H9 (cell line): Measurements from ENCODE around the gene ARFGEF3. TPM values are rescaled to one million over a fixed set of nuclear protein-coding genes. Genes with fewer than 3 reads are reported as not detected.

Source experiments
- DNase-seq: peaks from one replicate; pipeline ENCODE4 v3.0.0-alpha.2; 2017
- H2AFZ ChIP-seq: one replicate; pipeline ENCODE4 v1.6.1; 2013; ENCODE audit warnings: mild to moderate bottlenecking, low read length, control low read depth, moderate library complexity
- H2AK5ac ChIP-seq: 2 replicates; pipeline ENCODE4 v1.6.1; 2013; ENCODE audit warnings: low read length, control low read depth, mixed read lengths; ENCODE audit not compliant: insufficient read length
- H2BK120ac ChIP-seq: one replicate; pipeline ENCODE4 v1.6.1; 2013; ENCODE audit warnings: low read depth, mild to moderate bottlenecking, low read length, control low read depth, inconsistent platforms; ENCODE audit not compliant: poor library complexity, severe bottlenecking
- H2BK12ac ChIP-seq: 2 replicates; pipeline ENCODE4 v1.6.1; 2013; ENCODE audit warnings: low read length, control low read depth, mixed read lengths, low read depth; ENCODE audit not compliant: insufficient read length
- H2BK15ac ChIP-seq: 2 replicates; pipeline ENCODE4 v1.6.1; 2013; ENCODE audit warnings: low read depth, low read length, control low read depth
- H2BK20ac ChIP-seq: one replicate; pipeline ENCODE4 v1.6.1; 2013; ENCODE audit warnings: low read depth, mild to moderate bottlenecking, low read length, control low read depth, inconsistent platforms; ENCODE audit not compliant: poor library complexity, severe bottlenecking
- H2BK5ac ChIP-seq: 2 replicates; pipeline ENCODE4 v1.6.1; 2013; ENCODE audit warnings: low read length, control low read depth, mixed read lengths; ENCODE audit not compliant: insufficient read length
- H3K14ac ChIP-seq: 2 replicates; pipeline ENCODE4 v1.6.1; 2013; ENCODE audit warnings: low read length, control low read depth; ENCODE audit not compliant: insufficient read depth
- H3K18ac ChIP-seq: 2 replicates; pipeline ENCODE4 v1.6.1; 2013; ENCODE audit warnings: low read depth, mild to moderate bottlenecking, mixed read lengths, low read length, control low read depth; ENCODE audit not compliant: insufficient read length
- H3K23ac ChIP-seq: 2 replicates; pipeline ENCODE4 v1.6.1; 2013; ENCODE audit warnings: low read length, control low read depth, mixed read lengths, low read depth; ENCODE audit not compliant: insufficient read length
- H3K23me2 ChIP-seq: 2 replicates; pipeline ENCODE4 v1.6.1; 2013; ENCODE audit warnings: low read depth, mild to moderate bottlenecking, mixed read lengths, low read length, control low read depth; ENCODE audit not compliant: insufficient read length, poor library complexity, severe bottlenecking
- H3K27ac ChIP-seq: 2 replicates; pipeline ENCODE4 v1.5.1; 2013; ENCODE audit warnings: low read length, control low read depth, mixed read lengths, low read depth; ENCODE audit not compliant: insufficient read length
- H3K27me3 ChIP-seq: 2 replicates; pipeline ENCODE4 v1.6.1; 2013; ENCODE audit warnings: low read length, control low read depth, inconsistent platforms; ENCODE audit not compliant: insufficient read depth
- H3K4ac ChIP-seq: 2 replicates; pipeline ENCODE4 v1.6.1; 2013; ENCODE audit warnings: low read depth, mild to moderate bottlenecking, control low read depth, inconsistent platforms, low read length, moderate library complexity
- H3K4me1 ChIP-seq: 2 replicates; pipeline ENCODE4 v1.6.1; 2013; ENCODE audit warnings: low read length, control low read depth, inconsistent platforms; ENCODE audit not compliant: insufficient read depth
- H3K4me2 ChIP-seq: 2 replicates; pipeline ENCODE4 v1.6.1; 2013; ENCODE audit warnings: low read length, control low read depth, mixed read lengths; ENCODE audit not compliant: insufficient read length, insufficient read depth
- H3K56ac ChIP-seq: 2 replicates; pipeline ENCODE4 v1.6.1; 2013; ENCODE audit warnings: low read depth, mild to moderate bottlenecking, mixed read lengths, low read length, control low read depth; ENCODE audit not compliant: insufficient read length
- H3K79me1 ChIP-seq: 2 replicates; pipeline ENCODE4 v1.6.1; 2013; ENCODE audit warnings: low read depth, mild to moderate bottlenecking, moderate library complexity, low read length, control low read depth, inconsistent platforms; ENCODE audit not compliant: insufficient read depth, poor library complexity, severe bottlenecking
- H3K79me2 ChIP-seq: 2 replicates; pipeline ENCODE4 v1.6.1; 2013; ENCODE audit warnings: low read length, control low read depth, inconsistent platforms; ENCODE audit not compliant: insufficient read depth
- H3K9ac ChIP-seq: 2 replicates; pipeline ENCODE4 v1.6.1; 2013; ENCODE audit warnings: low read length, control low read depth, mixed read lengths; ENCODE audit not compliant: insufficient read length; ENCODE audit errors: extremely low read depth
- H3K9me3 ChIP-seq: one replicate; pipeline ENCODE4 v1.6.1; 2013; ENCODE audit warnings: low read depth, low read length, inconsistent platforms; ENCODE audit not compliant: control insufficient read depth
- H3T11ph ChIP-seq: one replicate; pipeline ENCODE4 v1.6.1; 2013; ENCODE audit warnings: mild to moderate bottlenecking, low read length, control low read depth, inconsistent platforms
- H4K20me1 ChIP-seq: one replicate; pipeline ENCODE4 v1.6.1; 2013; ENCODE audit not compliant: control insufficient read depth, insufficient read length, insufficient read depth
- H4K5ac ChIP-seq: 2 replicates; pipeline ENCODE4 v1.6.1; 2013; ENCODE audit warnings: low read depth, mild to moderate bottlenecking, mixed read lengths, low read length, control low read depth; ENCODE audit not compliant: insufficient read length
- H4K8ac ChIP-seq: replicated peaks from 2 replicates; pipeline ENCODE4 v1.6.1; 2013; ENCODE audit warnings: low read length, control low read depth, mixed read lengths, low read depth; ENCODE audit not compliant: insufficient read length
- H4K91ac ChIP-seq: 2 replicates; pipeline ENCODE4 v1.6.1; 2013; ENCODE audit warnings: low read depth, mild to moderate bottlenecking, moderate library complexity, mixed read lengths, low read length, control low read depth; ENCODE audit not compliant: insufficient read length
- H3K27ac Mint-ChIP-seq, 3 experiments: 2 replicates in 2 of 3; 3 replicates in 1 of 3; pipeline ENCODE4 v1.8.0; 2020 to 2021; ENCODE audit warnings: mixed read lengths in 3 of 3, mild to moderate bottlenecking in 1 of 3, moderate library complexity in 1 of 3
- H3K27me3 Mint-ChIP-seq: 2 replicates; pipeline ENCODE4 v1.8.0; 2021; ENCODE audit warnings: low read depth, mild to moderate bottlenecking, moderate library complexity, mixed read lengths
- H3K36me3 Mint-ChIP-seq, 3 experiments: 2 replicates in 2 of 3; 3 replicates in 1 of 3; pipeline ENCODE4 v1.8.0; 2020 to 2021; ENCODE audit warnings: low read depth in 3 of 3, mixed read lengths in 3 of 3; ENCODE audit not compliant: insufficient read depth in 1 of 3
- H3K4me1 Mint-ChIP-seq, 2 experiments: 2 replicates each; pipeline ENCODE4 v1.8.0; 2020; ENCODE audit warnings: mixed read lengths in 2 of 2
- H3K4me3 Mint-ChIP-seq, 2 experiments: 2 replicates in 1 of 2; 3 replicates in 1 of 2; pipeline ENCODE4 v1.8.0; 2020 to 2021; ENCODE audit warnings: mild to moderate bottlenecking in 2 of 2, mixed read lengths in 2 of 2, moderate library complexity in 1 of 2
- H3K9me3 Mint-ChIP-seq, 2 experiments: 2 replicates in 1 of 2; 3 replicates in 1 of 2; pipeline ENCODE4 v1.8.0; 2020; ENCODE audit warnings: mild to moderate bottlenecking in 2 of 2, mixed read lengths in 2 of 2, moderate library complexity in 1 of 2
- CTCF ChIP-seq: fragments of 200-600 bp; sonication (generic); conservative IDR thresholded peaks from 3 replicates; pipeline ENCODE4 v1.8.0; 2021; ENCODE audit warnings: antibody characterized with exemption, mild to moderate bottlenecking
- whole genome bisulfite sequencing: extraction: QIAGEN DNeasy Blood & Tissue Kit; methylation state at CpG from one replicate; pipeline ENCODE4 v1.1.7; 2013; ENCODE audit warnings: missing lambda C conversion rate, low lambda C conversion rate, mixed read lengths; ENCODE audit not compliant: insufficient read length; ENCODE audit errors: extremely low coverage; 5-methylcytosine and 5-hydroxymethylcytosine counted together
- total RNA-seq: library from RNA; stranded (reverse); gene quantifications from 2 replicates; pipeline ENCODE4 v1.2.1, GENCODE V29; 2021

The ARFGEF3 gene
- total RNA-seq, 1 experiment from 2014 or later, result 13.7 TPM

DNA sequence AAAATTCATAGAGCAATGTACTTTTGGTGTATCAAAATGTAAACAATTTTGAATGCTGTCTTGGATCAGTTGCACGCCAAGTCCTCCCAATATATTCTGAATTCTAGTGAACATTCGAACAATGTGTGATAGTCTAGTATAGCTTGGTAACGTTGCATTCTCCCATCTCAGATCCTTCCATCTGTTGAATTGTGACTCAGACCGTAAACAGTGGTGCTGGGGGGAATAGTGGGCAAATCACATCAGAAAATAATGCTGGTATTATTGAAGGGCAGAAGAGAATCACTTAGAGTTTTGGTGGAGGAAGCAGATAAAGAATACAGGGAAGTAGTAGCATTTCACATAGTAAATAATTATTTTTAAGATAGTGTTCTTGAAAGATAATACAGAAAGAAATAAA lies 102.2 kb downstream of the ARFGEF3 start:
- no CpG with 5 or more reads among the region's 4 CpGs for WGBS
- H4K20me1 ChIP-seq, result no peaks in the 10 kb centered on the region
- DNase-seq, result no peak

More for the DNA sequence above, 102.2 kb downstream of the ARFGEF3 start:
- Histone ChIP-seq H4K5ac (no peak overlapping the region), H4K91ac (no peak overlapping the region), H3K4ac (no peak overlapping the region), H3K14ac (no peak overlapping the region), H3K56ac (no peak overlapping the region), H2BK120ac (no peak overlapping the region), H3K27ac (no peak overlapping the region), H3K23me2 (no peaks in the 10 kb centered on the region), H3K9me3 (no peaks in the 10 kb centered on the region), H2BK20ac (no peak overlapping the region), H3T11ph (no peak overlapping the region), H2BK5ac (no peak overlapping the region), H3K4me1 (no peaks in the 10 kb centered on the region), H3K23ac (no peak overlapping the region), H4K8ac (no peak overlapping the region), H3K9ac (no peak overlapping the region), H2BK12ac (no peak overlapping the region), H2BK15ac (no peak overlapping the region), H3K79me1 (no peaks in the 10 kb centered on the region), H3K27me3 (no peaks in the 10 kb centered on the region), H3K18ac (no peak overlapping the region), H3K79me2 (no peaks in the 10 kb centered on the region), H2AK5ac (no peak overlapping the region), H2AFZ (no peak overlapping the region), H3K4me2 (no peak overlapping the region)
- Mint-ChIP-seq H3K27ac (no peak overlapping the region), H3K4me1 (0 out of 4 replicates have a peak, but pooled peaks cover 0 to under 1% of the 10 kb centered on the region in 2 experiments), H3K36me3 (peaks cover 10 to 23% (median 19%) of the 10 kb centered on the region in 3 experiments; a peak in 6 of 7 replicates), H3K9me3 (no peaks in the 10 kb centered on the region), H3K4me3 (no peak overlapping the region), H3K27me3 (no peaks in the 10 kb centered on the region)
- TF ChIP-seq CTCF, result no peak
